ENCODE results near the gene IQSEC1.

Gene IQSEC1

GRCh38 chr3:12967606-12968351 lies 105.5 kb downstream of the IQSEC1 start:
- no peak for TF ChIP-seq CTCF (IDR thresholded peaks at IDR 0.05; ENCODE audit: borderline replicate concordance, control extremely low read depth, extremely low read depth, insufficient read depth, missing control alignments)
- peak; percentile 100 for DNase-seq (ENCODE audit: low spot score)
- in situ Hi-C loops (cut with MboI; ENCODE audit: low sequenced_read_pairs, unreplicated experiment) = no loop called here

GRCh38 chr3:12966847-12967605 lies 106.2 kb downstream of the IQSEC1 start:
- TF ChIP-seq CTCF (IDR thresholded peaks at IDR 0.05; ENCODE audit: borderline replicate concordance, control extremely low read depth, extremely low read depth, insufficient read depth, missing control alignments) = no peak
- in situ Hi-C loops (cut with MboI; ENCODE audit: low sequenced_read_pairs, unreplicated experiment) = no loop called here
- DNase-seq (ENCODE audit: low spot score) = peak; percentile 57

DNA sequence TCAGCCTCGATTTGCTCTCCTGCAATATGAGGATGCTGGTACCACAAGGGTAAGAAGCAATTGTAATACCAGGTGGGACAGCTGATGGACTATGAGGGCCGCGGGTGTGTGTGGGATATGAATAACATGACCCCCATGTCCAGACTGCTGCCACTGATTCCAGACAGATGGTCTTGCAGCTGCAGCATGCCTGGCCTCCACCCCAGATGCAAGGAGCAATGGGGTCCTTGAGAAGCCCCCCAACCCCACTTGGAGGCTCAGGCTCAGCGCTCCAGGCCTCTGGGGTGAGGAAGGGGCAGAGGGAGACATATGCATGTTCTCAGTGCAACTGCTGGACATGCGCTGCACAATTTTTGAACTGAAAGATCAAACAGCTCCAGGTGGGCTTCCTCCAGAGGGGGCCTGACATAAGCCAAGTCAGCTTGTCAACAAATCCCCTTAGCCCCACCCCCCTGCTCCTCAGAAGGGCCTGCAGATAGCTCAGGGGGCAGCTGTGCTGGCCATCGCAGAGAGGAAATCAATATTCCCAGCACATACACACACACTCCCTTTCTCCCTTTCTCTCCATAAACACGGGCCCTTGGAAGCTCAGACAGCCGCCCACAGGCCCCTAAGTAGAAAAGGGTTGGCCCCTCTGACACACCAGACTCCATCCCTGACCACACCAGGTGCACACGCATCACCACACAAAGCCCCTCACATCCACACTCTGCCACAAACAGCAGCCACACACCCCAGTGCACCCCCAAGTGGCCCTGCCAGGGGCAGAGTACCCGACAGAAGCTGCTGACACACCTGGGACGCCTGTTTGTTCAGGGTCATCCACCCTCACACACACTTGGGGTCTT lies 107.0 kb downstream of the IQSEC1 start:
- TF ChIP-seq CTCF (IDR thresholded peaks at IDR 0.05; ENCODE audit: borderline replicate concordance, control extremely low read depth, extremely low read depth, insufficient read depth, missing control alignments) = no peak
- in situ Hi-C loops (cut with MboI; ENCODE audit: low sequenced_read_pairs, unreplicated experiment) = no loop called here
- DNase-seq (ENCODE audit: low spot score) = no peak

DNA sequence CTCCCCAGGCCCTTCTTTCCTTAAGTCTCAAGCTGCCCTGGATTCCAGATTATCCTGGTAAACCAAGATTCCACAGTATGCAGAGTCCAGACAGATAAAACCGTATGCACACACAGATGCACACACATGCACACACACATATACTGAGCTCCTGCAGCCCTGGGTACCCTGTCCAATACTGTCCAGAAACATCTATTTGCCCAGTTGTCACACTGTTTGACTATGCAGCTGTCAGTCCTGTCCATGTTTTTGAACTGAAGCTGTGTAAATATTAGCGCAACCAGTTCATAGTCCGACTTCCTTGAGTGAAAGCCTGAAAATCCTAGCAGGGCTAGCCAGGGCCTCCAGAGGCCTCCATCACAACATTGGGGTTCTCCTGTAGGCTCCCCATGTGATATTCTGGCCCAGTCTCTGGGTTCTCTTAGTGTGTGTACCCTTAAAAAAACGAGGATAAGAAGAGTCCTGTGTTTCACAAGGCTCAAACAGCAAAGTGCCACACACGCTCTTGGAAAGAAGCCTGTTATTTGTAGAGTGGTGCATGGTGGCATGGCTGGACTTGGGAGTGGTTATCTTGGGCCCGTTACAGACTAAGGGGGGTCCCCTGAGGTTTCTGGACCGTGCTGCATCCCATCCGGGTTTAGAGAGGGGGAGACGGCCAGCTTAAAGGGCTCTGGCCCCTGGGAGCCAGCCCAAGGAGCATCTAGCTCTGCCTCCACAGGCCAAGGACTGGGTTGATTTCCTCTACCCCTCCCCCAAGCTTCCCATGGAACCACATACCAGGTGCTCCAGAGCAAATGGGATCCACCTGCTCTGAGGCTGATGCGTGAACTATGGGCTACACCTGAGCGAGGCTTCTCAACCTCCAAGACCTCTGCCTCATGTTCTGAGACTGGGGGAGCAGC lies 108.3 kb downstream of the IQSEC1 start:
- TF ChIP-seq CTCF (IDR thresholded peaks at IDR 0.05; ENCODE audit: borderline replicate concordance, control extremely low read depth, extremely low read depth, insufficient read depth, missing control alignments) = no peak
- DNase-seq (ENCODE audit: low spot score) = no peak

GRCh38 chr3:12963922-12964701 lies 109.1 kb downstream of the IQSEC1 start:
- no peak for TF ChIP-seq CTCF (IDR thresholded peaks at IDR 0.05; ENCODE audit: borderline replicate concordance, control extremely low read depth, extremely low read depth, insufficient read depth, missing control alignments)
- no peak for DNase-seq (ENCODE audit: low spot score)
- in situ Hi-C loops (cut with MboI; ENCODE audit: low sequenced_read_pairs, unreplicated experiment) = no loop called here

More for the DNA sequence above, 108.3 kb downstream of the IQSEC1 start:
- in situ Hi-C loops (cut with MboI; ENCODE audit: low sequenced_read_pairs, unreplicated experiment) = no loop called here

All from GM13976 (cell line).